AG09319 (cell line): Measurements from ENCODE around the gene DSG2.

Experiments
- DNase-seq: peaks from one replicate; pipeline ENCODE4 v3.0.0-alpha.2; 2010; ENCODE audit warnings: low read depth; ENCODE audit errors: extremely low read depth
- TF ChIP-seq, protein P1 (sequence below): IDR thresholded peaks from 2 replicates; pipeline ENCODE4 v1.5.1; 2011; ENCODE audit warnings: low read depth, mild to moderate bottlenecking, inconsistent platforms, low read length, moderate library complexity

Gene DSG2

DNA sequence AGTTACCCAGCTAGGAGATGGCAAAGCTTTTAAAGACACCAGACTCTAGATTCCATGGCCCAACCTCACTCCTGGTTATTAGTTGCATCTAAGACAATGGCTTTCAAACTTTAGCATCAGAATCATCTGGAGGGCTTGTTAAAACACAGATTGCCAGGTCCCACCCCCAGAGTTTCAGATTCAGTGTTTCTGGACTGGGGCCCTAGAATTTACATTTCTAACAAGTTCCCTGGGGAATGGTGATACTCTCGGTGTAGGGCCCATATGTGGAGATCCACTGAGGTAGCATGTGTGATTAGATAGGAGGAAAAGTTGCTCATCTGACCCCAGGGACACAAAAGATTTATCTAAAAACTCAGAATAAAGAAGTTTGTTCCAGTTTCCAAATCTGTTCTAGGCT is 79.2 kb downstream of the DSG2 start:
- no peak for DNase-seq
- TF ChIP-seq, protein P1, sequence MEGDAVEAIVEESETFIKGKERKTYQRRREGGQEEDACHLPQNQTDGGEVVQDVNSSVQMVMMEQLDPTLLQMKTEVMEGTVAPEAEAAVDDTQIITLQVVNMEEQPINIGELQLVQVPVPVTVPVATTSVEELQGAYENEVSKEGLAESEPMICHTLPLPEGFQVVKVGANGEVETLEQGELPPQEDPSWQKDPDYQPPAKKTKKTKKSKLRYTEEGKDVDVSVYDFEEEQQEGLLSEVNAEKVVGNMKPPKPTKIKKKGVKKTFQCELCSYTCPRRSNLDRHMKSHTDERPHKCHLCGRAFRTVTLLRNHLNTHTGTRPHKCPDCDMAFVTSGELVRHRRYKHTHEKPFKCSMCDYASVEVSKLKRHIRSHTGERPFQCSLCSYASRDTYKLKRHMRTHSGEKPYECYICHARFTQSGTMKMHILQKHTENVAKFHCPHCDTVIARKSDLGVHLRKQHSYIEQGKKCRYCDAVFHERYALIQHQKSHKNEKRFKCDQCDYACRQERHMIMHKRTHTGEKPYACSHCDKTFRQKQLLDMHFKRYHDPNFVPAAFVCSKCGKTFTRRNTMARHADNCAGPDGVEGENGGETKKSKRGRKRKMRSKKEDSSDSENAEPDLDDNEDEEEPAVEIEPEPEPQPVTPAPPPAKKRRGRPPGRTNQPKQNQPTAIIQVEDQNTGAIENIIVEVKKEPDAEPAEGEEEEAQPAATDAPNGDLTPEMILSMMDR: no peak

DNA sequence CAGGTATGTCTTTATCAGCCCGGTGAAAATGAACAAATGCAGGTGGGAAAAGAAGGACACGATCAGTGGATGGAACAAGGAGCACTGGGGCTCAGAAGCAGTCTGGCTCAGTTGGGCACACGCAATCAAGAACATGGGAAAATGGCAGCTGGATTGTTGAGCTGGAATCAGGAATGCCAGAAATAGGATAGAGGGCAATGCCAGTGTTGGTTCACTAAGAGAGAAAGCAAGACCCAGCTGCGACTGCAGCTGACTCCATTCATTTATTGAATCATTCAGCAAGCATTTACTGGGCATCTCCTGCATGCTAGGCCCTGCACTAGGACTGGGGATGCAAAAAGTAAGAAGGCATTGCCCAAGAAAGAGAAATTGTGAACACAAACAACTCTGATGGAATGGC is 80.1 kb downstream of the DSG2 start:
- no peak for DNase-seq
- TF ChIP-seq, protein P1: no peak

DNA sequence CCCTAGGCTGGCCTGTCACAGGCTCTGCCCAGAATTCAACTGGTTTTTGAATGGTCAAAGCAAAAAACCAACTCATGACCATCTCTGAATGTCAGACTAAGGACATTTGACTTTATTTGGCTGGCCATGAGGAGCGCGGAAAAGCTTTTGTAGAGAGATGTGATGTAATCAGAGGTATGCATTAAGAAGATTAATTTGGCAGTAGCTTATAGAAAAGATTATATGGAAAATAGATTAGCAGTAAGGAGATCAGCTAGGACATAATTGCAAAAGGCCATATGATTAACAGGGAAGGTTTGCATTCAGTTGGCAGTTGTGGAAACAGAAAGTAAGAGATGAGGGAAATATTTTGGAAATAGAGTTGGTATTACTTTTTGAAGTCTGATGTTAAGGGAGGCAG is 81.4 kb downstream of the DSG2 start:
- DNase-seq: no peak
- TF ChIP-seq, protein P1: no peak

DNA sequence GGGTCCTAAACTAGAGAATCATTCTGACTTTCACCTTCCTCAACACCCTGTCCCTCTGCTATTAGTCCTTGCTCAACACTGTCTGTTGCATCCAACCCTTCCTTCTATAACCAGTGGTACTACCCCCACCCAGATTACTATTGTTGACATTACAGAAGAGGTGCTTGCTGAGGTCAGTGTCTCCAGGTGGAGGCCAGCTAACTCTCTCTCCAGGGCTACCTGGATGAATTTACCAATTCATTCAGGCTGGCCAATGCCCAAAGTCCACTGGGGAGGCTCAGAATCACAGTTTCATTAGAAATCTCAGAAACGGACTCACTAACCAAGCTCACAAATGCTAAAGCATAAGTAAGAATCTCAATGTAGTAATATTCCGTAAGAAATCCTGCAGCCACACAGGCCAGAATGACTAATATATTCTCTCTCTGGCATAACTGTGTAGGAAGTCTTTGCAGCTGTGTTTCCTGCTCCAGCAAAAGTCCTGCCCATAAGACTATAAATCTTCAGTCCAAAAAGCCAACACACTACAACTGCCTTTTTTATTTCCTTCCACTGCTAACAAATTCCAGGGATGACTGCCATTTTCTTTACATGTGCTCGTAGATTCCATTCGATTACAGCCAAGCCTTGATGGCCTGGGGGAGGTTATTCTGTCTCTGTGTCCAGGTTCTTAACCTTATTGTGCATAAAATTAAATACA is 83.7 kb downstream of the DSG2 start:
- TF ChIP-seq, protein P1: no peak
- no peak for DNase-seq

DNA sequence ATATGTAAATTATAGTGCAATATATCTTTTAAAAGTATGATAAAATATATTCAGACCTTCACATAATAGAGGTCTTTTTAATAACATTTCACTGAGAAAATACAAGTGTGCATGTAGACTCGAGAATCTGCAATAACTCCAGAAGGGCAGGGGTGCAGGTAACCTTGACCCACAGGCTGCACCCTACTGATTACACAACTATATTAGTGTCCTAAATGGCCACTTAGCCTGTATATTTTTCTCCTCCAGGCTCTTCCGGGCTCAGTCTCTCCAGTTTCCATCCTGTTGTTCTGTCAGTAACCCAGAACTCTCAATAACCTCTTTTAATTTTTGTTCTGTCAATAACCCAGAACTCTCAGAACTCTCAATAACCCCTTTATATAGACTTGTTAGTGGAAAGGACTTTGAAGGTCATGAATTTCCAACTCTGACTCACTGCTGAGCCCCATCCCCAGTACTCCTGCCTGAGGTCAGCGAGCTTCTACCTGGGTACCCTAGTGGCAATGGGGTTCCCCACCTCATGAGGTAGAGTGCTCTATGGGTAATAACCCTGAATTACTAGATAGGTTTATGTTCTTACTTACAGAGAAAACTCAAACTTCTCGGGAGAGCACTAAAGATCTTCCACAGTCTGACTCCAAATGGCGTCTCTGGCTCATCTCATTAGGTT is 85.3 kb downstream of the DSG2 start:
- no peak for DNase-seq
- TF ChIP-seq, protein P1: no peak

DNA sequence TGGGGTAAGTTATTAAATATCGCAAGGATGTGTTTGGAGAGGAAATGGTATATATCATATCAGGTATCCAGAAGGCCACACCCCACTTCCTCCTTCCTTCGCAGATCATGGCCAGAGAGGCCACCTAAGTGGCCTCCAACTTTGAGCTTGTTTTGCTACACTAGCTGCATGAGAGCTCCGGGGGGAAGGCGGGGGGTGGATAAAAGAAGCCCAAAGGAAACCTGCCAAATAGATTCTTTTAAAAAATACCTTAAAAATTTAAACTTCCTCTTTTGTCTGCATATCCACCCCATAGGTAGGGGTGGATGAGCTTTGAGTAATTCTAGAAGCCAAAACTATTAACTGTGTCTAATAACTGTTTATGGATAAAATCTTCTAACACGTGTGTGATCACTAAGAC is 88.0 kb downstream of the DSG2 start:
- no peak for DNase-seq
- TF ChIP-seq, protein P1: no peak

DNA sequence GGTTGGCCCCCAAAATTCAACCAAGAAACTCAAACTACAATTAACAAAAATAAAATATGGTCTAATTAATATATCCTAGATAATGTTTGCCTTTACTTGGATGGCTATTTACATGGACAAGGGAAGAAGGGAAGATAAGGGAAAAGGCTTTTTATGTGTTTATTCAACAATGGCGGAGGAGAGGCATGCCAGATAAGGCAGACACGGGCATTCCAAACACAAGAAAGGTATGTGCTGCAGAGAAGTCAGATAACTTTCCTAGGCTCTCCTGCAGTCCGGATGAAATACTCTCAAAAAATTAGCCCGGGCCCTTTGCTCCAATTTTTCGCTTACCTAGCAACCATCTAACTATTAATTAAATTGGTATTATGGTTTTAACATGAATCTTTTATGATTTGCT is 88.6 kb downstream of the DSG2 start:
- TF ChIP-seq, protein P1: no peak
- DNase-seq: no peak
